Amygdala (tissue), 56 donors: ENCODE data around the gene CALR.
"Not testable (repeated sequence)": the region's sequence is repeated elsewhere in the genome, so short reads cannot be mapped to it uniquely, and the experiment has no call there.

Experiments used
- DNase-seq, 56 donors: peaks; one replicate each; lab custom pipeline; 2025; lab: John Stamatoyannopoulos, UW

The CALR gene

DNA sequence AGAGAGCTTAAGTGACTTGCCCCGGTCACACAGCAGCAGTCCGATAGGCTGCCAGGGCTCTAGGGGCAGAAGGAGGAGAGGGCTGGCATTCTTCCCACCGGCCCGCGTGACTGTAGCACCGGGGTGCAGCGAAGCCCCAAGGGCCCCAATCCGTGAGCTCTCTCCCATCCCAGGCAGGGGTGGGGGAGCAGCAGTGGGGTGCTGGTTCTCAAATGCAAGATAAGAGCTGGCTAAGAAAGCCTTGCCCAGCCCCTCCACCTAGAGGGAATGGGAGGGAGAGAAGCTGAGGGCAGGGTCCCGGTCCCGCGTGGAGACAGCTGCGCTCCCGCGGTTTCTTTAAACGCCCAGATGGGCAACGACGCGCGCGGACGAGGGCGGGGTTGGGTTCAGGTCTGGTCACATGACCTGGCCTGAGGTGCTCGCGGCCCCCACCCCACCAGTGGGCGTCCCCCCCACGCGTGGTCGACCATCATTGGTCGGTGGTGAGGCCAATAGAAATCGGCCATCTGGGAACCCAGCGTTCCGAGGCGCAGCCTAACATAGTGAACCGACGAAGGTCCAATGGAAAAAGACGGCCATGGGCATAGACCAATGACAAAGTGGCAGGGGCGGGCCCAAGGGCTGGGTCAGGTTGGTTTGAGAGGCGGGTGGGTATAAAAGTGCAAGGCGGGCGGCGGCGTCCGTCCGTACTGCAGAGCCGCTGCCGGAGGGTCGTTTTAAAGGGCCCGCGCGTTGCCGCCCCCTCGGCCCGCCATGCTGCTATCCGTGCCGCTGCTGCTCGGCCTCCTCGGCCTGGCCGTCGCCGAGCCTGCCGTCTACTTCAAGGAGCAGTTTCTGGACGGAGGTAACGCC is at the start of gene CALR:
TSS of gene CALR (plus strand) at position 683 of the 852 bp plus-strand sequence. CDS start at position 754, 71 bp downstream.
- DNase-seq, result peak in 55 of 56 donors; percentile 76 to 100 (median 99)

DNA sequence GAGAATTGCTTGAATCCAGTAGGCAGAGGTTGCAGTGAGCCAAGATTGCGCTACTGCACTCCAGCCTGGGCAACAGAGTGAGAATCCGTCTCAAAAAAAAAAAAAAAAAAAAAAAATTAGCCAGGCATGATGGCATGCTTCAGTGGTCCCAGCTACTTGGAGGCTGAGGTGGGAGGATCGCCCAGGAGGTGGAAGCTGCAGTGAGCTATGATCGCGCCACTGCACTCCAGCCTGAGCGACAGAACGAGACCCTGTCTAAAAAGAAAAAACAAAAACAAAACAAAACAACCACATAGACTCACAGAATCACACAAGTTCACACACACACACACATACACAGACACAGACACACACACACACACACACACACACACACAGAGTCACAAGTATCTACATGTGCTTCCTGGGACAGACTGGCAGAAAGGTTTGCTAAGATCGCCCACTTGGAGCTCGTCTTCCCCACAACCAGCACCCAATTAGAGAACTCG is 48.1 kb upstream of the CALR start:
- DNase-seq, result not testable (repeated sequence)

DNA sequence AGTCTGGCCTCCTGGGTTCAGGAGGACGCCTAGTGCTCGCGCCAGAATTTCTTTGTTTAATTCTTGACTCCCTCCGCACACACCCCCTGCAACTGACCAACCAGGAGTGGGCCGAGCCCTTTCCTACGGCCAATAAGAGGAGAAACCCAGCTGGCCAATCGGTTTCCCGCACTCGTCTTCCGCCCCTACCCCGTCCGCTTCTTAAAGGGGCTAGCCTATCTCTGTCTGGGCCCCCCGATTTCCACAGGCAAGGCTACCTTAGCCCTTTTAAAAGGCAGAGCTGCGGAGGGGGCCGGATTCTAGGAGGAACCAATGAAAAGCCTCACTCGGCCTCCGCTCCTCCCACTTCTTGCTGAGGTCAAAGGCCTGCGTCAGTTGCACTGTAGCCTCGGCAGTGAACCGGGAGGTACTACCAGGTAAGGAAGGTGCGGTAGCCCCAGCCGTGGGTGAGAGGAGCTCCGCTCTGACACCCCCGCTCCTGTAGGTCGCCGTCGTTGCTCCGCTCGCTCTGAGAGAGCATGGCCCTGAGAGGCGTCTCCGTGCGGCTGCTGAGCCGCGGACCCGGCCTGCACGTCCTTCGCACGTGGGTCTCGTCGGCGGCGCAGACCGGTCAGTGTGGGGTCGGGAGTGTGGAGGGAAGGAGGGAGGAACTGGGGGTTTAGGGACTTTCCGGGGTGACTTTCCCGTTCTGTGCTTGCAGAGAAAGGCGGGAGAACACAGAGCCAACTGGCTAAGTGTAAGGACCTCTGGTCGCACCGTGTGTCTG is 47.4 kb upstream of the CALR start, which contains the start of gene GCDH:
TSS of gene GCDH (plus strand) at position 374 of the 766 bp plus-strand sequence. CDS start at position 519, 145 bp downstream.
- DNase-seq, result peak; percentile 58 to 100 (median 98)

DNA sequence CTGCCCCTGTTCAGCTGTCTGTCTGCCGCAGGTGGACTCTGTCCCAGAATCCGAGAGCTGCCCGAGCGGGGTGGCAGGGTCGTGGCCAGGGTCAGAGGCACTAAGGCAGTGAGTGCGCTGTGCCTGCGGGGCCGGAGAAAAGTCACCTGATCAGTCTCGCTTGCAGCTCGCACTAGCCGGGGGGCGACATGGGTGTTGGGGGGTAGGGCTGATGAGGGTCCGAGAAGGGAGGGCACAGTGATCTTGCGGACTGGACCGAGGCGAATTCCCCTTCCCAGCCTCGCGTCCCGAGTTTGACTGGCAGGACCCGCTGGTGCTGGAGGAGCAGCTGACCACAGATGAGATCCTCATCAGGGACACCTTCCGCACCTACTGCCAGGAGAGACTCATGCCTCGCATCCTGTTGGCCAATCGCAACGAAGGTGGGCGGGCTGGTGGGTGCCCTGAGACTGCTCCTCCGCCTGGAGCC is 46.8 kb upstream of the CALR start:
- DNase-seq, result no peak

DNA sequence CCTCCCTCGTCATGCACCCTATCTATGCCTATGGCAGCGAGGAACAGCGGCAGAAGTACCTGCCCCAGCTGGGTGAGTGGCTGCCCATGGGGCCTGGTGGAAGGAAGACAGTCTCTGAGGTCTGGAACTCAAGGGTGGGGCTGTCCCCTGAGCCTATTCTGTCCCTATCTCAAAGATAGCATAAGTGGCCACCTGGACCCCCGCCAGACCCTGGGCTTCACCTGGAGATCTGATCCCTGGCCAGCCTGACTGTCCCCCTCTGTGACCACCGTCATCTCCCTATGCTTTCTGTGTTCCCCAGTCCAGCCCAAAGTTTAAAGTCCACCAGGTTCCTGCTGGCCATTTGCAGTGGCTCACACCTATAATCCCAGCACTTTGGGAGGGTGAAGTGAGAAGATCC is 44.8 kb upstream of the CALR start:
- no peak for DNase-seq

DNA sequence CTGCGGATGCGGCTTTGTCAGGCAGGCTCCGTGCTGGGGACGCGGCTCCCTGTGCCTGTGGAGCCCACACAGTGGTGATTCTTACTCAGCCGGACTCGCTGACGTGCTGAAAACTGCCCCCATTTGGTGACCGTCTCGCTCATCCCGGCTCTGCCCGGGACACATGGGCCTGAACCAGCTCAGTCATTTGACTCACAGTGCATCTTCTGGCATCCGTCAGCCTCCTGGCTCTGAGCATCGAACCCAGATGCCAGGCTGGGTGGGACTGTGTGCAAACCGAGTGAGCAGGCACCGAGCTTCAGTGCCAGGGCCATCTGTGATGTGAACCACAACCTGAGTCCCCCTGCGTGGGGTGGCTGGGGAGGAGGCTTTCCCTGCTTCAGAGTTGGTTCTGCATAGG is 41.9 kb upstream of the CALR start:
- DNase-seq, result no peak

DNA sequence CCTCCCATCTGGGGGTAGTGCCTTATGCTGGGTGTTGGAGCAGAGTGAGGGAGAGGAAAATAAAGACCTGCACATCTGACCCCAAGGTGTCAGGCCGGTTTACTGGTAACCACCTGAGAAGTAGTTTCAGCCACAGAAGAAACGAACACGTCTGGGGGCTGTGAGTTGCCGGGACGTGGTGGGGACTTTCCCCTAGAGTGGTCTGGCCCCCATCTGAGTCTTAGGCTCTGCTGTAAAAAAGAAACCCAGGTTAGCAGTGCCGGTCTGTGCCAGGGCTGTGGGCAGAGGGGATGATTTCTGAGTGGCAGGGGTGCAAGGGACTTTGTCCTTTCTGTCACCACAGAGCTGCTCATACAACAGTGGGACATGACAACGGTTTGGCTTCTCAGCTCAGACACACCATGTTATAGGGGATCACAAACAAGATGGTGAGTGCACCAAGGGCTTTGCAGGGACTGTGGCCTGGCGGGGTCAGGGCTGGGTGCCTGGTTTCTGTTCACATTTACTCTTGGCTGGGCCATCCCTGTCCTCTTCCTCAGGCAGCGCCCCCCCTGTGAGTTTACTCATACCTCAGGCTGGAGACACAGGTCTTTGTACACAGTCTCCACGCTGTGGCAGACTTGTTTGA is 38.4 kb upstream of the CALR start:
- DNase-seq, result no peak

DNA sequence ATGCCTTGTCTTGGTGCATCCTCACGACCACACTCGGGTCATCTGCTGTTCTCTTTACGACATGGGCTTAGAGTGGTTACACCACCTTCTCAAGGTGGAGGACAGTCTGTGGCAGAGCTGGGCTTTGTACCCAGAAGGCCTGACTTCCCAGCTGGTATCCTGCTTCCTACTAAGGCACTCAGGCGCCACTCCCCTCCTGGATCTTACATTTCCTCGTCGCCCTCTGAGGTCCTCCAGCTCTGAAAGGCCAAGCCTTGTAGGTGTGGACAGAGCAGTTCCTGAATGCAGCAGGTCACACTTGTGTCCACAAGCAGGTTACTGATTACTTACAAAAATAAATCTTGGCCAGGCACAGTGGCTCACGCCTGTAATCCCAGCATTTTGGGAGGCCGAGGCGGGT is 31.2 kb upstream of the CALR start:
- DNase-seq, result no peak

DNA sequence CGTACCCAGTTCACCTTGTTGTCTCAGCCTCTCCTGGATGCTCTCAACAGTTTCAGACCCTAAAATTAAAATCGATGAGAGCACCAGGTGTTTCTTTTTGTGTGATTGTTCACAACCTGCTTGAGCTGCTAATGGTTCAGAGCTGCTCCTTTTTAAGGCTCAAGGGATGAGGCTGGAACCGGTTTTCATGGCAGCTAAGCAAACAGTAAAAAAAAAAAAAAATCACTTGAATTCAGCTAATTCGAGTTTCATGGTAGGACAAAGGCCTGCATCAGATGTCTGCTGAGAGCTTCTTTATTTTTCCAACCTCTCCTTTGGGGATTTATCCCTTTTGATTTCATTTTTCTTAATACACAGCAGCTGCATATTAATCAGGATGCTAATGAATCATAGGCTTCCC is 25.8 kb upstream of the CALR start:
- DNase-seq, result no peak

DNA sequence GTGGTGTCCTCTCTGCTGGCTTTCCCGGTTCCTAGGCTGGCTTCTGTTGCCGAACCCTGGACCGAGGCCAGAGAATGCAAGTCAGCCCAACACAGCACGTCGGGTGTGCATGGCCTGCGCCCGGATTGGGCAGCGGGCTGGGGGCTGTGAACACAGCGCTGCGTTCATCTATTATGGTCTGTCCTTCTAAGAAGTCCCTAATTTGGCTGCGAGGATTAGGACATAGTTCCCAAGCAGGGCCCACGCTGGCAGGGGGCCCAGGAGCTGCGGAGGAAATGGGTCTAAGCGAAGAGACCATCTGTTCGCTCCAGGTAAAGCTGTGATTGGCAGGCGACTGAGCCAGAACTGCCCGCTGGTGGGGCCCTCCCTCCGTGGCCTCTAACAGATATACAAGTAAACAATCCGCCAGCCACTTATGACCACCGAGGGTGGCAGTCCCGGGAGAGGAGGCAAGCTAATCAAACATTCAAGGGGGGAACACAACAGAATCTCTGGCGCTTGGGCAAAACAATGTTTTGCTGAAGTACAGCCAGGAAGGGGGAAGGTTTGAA is 25.3 kb upstream of the CALR start:
- peak in 55 of 56 donors; percentile 37 to 97 (median 76) for DNase-seq

DNA sequence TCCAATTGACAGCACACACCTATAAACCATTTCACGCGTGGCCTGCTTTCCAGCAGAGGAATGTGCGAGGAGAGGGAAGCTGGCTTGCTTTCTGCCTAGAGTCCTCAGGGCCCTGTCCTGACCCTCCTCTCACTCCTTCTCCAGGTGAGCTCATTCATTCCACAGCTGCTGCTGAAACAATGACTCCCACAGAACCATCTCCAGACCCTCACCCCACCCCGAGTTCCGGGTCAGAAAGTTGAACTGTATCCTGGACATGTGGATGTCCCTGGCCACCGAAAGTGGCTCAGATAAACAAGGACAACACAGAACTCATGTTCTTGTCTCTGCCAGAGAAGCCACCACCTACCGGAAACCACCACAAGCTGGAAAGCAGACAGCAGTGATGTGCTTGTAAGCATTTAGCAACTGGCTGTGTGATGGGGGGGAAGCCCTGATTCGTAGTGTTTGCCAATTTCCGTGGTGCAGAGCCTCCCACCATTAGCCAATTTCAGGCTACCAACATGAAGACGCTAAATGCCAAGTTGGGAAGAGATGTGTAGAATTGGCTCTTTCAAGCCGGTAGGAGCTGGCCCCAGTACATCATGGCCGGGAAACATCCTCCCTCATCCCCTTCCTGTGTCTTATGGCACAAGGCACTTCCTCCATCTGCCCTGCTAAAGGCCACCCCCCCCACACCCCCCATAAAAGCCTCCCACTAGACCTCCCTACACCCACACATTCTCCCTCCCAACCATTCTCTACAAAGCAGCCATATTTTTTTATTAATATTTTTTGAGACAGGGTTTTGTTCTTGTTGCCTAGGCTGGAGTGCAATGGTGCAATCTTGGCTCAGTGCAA is 24.3 kb upstream of the CALR start:
- peak in 19 of 56 donors; percentile 6 to 59 (median 16) for DNase-seq

DNA sequence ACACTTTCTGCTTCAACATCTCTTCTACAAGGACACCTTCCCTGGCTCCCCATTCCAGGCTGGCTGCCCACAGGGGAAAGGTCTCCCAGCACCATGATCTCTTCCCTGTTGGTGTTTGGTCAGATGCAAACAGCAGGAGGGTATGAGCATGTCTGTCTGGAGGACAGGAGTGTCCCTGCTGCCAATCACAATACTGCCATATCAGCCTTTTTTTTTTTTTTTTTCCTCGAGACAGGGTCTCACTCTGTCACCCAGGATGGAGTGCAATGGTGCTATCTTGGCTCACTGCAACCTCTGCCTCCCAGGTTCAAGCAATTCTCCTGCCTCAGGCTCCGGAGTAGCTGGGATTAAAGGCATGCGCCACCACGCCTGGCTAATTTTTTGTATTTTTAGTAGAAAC is 22.5 kb upstream of the CALR start:
- not testable (repeated sequence) for DNase-seq

DNA sequence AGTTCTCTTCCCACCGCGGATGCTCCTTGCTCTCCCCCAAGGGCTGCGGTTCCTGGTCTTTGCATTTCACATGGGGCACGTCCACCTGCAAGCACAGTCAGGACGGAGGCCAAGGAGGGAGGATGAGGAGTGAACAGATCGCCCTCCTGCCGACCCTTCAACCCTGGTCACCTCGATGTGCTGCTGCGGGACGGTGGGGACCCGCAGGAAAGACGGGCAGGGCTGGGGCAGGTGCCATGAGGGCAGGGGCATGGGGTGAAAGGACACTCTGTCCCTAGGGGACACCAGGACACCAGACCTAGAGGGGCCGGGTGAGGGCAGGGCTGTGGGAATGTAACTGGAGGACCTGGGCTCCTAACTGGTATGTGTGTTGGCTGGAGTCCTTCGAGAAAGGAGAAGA is 20.2 kb upstream of the CALR start:
- no peak for DNase-seq

DNA sequence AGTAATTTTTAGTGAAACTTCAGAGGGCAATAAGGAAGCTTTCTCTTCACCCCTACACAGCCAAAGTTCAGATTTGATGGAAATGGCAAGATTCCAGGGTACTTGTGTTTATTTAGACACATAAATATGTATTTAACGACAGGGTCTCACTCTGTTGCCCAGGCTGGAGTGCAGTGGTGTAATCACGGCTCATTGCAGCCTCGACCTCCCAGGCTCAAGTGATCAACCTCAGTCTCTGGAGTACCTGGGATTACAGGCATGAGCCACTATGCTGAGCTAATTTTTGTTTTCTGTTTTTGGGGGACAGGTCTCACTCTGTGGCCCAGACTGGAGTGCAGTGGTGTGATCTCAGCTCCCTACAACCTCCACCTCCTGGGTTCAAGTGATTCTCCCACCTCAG is 17.4 kb upstream of the CALR start:
- no peak for DNase-seq

DNA sequence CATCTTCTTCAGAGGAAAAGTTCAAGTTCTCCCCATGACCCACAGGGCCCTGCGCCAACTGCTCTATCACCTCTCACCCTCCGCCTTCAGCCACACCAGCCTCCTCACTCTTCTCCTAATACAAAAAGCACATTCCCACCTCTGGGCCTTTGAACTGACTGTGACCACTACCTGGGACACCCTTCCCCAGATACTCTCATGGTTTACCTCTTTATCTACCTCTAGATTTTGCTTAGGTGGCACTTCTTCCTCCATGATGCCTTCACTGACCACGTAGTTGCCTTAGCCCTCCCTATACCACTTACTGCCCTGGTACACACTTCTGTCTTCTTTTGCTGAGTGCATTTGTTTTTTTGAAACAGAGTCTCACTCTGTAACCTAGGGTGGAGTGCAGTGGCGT is 15.4 kb upstream of the CALR start:
- no peak for DNase-seq

DNA sequence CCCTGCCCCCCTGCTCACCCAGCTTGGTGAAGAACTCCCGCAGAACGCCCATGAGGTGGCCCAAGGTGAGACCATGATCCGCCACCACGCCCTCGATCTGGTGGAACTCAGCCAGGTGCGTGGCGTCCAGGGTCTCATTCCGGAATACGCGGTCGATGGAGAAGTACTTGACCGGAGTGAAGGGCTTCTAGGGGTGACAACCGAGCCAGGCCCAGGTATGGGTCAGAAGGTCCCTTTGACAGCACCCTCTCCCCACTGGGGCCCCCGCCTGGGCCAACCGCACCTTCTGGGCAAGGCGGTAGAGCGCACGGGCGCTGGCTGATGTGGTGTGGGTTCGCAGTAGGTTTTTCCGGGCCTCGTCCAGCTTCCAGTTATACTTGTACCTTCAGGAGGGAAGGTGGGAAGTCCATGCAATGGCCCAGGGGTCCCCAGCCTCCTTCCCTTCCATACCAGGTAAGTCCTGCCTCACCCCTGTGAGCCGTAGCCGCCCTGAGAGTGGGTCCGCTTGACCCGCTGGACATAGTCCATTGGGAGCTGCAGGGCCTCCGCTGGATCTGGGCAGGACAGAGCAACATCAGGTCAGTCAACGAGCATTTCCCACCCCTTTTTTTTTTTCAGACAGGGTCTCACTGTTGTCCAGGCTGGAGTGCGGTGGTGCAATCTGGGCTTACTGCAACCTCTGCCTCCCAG is 13.6 kb upstream of the CALR start:
- no peak for DNase-seq

DNA sequence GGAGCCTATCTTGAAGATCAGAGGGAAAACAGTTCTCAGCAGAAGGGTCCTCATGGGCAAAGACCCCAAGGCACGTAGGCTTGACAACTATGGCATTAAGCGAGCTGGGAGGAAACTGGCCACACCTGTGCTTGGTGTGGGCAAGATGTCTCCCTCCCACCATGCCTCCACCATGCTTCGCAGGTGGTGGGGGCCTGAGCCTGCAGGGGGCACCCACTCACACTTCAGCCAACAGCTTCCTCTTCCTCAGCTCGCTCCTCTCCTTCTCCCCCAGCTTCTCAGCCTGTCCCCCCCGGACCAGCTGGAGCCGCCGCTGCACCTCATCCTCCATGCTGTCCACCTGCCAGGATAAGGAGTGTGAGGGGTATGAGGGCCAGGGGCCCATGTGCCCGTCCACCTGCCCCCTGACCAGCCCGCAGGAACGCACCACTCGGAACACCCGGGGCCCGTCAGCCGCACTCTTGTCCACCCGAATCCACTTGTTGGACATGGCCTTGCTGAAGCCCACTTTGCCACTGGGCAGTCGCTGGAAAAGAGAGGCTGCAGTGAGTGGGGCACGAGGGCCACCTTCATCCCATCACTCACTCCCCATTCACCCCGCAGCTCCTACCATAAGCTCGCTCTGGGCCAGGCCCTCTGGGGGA is 8.3 kb upstream of the CALR start:
- DNase-seq, result no peak
